DMS153 (cell line): ENCODE results near the gene OPCML.
A peak's percentile ranks its signal among the peaks of the same experiment; 100 is the strongest.

Experiments used
- DNase-seq: peaks from one replicate; lab custom pipeline; 2025; lab: John Stamatoyannopoulos, UW

OPCML gene

DNA sequence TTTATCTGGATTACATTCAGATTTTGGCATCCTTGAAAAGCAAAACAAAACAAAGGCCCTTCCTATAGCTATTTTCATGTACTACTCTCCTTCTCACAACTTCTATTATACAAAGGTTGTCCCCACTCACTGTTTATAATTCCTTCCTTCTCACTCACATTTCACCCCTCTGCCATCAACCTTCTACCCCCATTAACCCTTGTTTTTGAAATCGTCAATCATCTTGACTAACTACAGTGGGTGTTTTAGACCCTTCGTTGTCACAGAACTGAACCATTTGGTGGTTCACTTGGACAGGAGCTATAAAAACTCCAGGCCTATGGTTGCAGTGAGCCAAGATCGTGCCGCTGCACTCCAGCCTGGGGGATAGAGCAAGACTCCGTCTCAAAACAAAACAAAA, 639.4 kb downstream of the OPCML start:
- no peak for DNase-seq

- DNase-seq: no peak
Measured at GRCh38 chr11:132888226-132888625, 644.1 kb downstream of the OPCML start.

DNA sequence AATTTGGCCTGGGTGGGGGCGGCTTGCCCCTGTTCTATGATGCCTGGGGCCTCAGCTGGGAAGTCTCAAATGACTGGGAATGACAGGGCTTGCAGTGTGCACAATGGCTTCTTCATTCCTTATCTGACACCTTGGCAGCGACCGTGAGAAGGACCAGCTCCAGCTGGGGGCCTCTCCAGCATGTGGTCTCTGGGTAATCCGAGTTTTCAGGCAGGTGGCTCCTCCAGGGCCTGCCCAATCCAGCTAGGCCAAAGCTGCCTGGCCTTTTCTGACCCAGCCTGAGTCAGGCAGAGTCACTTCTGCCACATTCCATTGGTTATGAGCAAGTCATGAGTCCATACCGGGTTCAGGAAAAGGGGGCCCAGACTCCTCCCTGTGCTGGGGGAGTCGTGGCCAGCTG, 646.0 kb downstream of the OPCML start:
- DNase-seq: no peak

GRCh38 chr11:132883241-132883640, 649.1 kb downstream of the OPCML start:
- DNase-seq: no peak

DNA sequence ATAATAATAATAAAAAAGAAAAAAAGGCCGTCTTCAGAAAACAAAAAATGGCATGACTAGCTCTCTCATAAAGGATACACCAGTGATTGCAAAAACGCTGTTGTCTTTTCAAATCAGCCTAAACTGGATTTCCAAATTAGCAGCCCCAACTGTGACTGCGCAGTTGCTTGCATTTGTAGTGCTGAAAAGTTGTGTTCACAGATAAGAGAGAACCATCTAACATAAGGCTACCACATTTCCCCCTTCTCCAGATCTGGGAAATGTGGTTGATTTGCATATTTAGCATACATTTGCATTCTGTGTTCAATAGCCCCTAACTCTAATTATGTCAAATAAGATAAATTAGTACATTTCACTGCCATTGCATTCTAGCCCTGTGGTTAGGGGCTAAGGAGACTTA, 650.7 kb downstream of the OPCML start:
- DNase-seq: no peak

DNA sequence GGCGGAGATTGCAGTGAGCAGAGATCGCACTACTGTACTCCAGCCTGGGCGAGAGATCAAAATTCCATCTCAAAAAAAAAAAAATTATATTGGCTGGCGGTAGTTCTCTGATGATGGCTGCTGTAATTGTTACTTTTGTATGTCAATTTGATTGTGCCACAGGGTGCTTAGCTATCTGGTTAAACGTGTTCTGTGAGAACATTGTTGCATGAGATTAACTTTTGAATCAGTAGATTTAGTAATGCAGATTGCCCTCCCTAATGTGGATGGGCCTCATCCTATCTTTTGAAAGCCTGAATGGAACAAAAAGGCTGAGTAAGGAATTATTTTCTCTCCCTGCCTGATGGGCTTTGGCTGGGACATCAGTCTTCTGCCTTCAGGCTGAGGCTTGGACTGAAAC, 654.2 kb downstream of the OPCML start:
- DNase-seq: no peak

DNA sequence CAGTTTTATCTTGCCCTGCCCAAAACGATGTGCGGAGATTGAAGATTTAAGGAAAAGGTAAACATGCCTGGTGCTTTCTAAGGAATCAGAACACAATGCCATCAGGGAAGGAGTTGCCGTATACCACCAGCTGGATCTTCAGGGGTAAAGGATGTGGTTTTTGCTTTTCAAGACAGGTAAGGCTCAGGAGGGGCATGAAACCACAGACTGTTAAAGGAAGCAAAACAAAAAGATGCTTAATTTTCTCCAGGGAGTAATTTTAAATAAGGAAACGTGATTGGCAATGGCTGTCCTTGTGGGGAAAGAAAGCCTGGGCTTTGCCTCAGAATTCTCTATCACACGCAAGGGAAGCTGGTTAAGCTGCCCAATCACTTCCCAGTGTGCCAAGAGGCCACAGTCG, 655.6 kb downstream of the OPCML start:
- no peak for DNase-seq

- DNase-seq: no peak
Measured at GRCh38 chr11:132876239-132876638, 656.1 kb downstream of the OPCML start.

DNA sequence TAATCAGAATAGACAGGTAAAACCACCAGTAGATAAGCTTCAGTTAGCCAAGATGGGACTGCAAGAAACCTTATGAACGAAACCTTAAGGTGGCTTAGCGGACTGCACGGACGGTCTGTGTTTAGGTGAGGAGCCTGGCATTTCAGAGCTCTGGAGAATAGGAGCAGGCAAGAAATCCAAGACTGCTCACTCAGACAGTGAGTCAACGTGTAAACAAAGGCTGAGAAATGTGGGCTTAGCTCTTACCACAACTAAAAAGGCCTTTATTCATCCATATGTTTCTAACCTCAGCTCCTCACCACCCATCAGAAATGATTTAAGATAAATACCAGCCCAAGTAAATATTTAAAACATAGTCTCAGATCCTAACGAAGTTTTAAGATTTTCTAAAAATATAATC, 657.7 kb downstream of the OPCML start:
- no peak for DNase-seq

- DNase-seq: no peak
Measured at GRCh38 chr11:132873841-132874240, 658.5 kb downstream of the OPCML start.

GRCh38 chr11:132872211-132872610, 660.1 kb downstream of the OPCML start:
- DNase-seq: peak; percentile 5

DNA sequence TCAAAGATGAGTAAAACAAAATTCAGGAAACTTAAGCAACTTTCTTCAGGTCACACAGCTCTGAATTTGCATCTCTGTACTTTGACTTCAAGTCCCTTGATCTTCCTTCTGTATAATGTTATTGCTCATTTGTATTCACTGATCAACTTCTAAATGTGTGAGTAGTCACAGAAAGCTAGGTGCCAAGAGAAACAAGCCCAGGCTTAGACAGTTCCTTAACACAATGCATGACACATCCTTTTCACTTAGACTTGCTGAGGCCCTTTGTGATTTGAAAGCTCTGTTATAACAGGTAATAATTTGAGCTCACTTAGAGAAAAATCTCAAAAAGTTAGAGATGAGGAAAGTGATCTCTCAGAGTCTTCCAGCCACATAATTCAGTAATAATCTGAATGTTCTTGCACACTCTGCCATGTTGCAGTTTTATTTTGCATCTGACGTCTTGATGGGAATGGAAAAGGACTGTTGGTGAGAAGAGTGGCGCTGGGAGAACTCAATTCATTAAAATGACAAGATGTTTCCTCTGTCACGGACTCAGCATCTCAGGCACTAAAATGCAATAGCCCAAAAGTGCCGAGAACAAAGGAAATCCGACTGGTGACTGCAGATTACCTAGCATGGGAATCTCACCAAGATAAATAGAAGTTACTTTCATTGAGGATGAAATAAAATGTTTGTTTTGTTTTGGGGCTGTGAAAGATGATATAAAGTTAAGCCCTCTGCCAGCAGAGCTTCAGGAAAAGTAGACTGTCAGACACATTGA, 665.3 kb downstream of the OPCML start:
- no peak for DNase-seq

- DNase-seq: no peak
Measured at GRCh38 chr11:132865623-132866022, 666.7 kb downstream of the OPCML start.

DNA sequence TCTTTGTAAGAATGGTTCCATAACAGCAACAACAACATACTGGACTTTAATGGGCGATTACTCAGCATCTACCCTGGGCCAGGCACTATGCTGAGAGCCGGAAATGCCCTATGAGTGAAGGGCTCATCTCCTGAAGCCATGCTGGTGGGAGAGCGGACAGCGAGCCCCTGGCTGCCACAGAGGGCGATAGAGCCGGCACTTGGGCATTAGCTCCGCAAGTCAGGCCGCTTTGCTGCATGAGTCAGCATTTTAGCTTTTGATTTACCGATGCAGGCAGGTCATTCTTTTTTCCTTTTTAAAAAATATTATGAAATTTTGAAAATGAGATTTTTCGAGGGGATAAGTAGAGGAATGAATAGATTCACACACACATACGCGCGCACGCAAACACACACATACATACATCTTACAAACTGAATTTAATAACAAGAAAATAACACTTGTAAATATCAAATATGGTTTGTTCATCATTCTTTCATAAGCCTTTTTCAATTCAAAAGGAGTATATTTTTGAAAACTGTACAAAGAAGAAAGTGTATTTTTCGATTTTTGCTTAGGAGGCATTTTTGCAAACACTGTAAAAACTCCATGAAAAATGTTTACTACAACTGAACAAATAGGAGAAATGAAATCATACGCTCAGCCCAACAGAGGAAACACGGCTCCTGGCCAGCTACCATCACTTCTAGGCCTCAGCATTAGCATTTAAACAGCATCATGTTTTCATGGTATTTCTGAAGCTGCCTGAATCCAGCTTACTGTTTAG, 667.3 kb downstream of the OPCML start:
- no peak for DNase-seq

GRCh38 chr11:132862933-132863332, 669.4 kb downstream of the OPCML start:
- no peak for DNase-seq

- no peak for DNase-seq
Measured at GRCh38 chr11:132862137-132862536, 670.2 kb downstream of the OPCML start.

DNA sequence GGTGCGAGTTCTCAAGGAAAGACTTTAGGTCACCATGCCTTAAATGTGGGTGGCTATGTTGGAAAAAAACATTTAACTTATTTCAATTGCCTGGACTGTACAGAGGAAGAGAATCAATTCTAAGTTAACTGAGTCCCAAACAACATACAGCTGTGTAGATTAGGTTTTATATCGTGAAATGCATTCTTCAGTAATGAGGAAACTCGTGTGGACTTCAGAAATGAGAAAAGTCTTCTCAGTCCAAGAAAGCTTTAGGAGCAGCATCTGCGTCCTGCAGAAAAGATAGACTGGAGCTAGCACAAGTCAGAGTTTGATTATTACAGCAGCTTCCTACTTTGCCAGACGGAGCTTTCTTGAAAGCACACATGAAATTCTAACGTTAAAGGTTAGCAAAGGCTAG, 673.0 kb downstream of the OPCML start:
- DNase-seq: no peak

DNA sequence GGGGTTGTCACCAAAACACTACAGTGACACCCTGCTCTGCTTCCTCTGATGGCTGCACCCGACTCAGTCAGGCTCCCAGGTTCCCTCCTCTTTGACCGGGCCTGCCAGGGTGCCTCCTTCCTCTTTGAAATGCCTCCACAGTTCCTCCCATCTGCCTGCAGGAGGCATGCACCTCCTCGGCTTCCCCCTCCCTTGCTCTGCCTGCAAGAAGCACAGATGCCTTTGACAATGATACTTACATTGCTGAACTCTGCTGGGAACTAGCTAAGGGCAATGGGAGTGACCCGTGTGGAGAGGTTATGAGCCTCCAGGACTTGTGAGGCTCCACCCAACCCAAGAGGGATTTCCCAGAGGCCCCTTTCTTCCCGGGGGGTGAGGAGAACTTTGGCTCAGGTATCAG, 674.1 kb downstream of the OPCML start:
- DNase-seq: no peak

DNA sequence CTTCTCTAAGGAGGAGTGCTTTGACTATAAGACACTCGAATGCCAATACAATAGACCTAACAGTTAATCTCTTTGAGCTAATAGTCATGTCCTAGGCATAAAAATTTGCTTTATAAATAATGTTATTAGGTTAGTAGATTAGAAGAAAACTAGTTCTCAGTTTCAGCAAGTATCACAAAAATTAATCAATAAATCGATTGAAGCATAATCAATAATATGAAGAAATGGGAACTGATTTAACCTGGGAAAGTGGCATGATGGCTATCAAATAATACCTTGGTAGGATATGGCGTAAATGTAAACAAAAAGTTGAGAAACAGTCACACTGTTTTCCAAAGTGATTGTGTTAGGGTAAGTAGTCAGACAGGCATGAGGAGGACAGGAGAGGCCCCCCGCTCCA, 676.3 kb downstream of the OPCML start:
- no peak for DNase-seq

DNA sequence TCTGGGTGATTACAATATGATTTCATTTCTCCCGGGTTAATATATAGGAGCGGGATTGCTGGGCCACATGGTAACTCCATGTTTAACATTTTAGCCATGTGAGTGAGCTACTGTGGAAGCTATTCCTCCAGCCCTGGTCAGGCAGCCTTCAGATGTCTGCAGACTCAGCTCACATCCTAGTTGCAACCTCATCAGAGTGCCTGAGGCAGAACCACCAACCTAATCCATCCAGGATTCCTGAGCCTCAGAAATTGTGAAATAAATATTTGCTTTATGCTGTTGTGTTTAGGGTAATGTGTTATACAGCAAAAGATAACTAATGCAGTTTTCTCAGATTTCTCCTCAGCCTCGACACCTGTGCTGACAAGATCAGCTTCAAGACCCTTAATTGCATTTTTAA, 676.8 kb downstream of the OPCML start:
- DNase-seq: no peak

GRCh38 chr11:132853886-132854285, 678.4 kb downstream of the OPCML start:
- no peak for DNase-seq

DNA sequence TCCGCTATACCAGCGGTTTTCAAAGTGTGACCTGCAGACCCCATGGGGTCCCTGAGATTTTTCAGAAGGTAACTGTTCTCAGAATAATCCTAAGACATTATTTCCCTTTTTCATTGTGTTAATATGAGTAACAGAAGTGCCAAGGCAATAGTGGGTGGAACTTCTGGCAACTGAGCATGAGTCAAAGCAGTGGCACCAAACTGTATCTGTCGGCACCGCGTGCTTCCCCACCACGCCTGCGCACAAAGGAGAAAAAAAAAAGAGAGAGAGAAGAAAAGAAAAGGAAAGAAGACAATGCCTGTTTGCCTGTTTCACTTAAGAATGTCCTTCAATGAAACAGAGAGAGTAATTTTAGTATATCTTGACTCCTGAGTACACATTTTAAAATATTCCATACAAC, 679.9 kb downstream of the OPCML start:
- no peak for DNase-seq

DNA sequence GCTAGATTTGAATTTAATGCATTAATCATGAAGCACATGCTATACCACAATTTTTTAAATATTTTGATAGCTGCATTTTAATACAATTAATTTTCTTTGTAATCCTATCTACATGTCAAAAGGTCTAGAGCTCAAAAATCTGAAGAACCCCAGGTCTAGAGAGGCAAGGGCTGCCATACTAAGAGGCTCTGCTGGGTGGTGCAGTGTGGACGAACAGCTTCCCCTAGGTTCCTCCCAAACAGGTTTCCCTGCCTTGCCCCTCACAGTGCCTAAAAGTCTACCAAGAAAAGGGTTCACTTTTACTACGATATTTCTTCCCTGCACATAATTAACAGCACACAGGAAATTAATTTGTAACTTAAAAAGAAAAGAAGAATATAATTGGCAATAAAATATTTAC, 681.1 kb downstream of the OPCML start:
- no peak for DNase-seq

DNA sequence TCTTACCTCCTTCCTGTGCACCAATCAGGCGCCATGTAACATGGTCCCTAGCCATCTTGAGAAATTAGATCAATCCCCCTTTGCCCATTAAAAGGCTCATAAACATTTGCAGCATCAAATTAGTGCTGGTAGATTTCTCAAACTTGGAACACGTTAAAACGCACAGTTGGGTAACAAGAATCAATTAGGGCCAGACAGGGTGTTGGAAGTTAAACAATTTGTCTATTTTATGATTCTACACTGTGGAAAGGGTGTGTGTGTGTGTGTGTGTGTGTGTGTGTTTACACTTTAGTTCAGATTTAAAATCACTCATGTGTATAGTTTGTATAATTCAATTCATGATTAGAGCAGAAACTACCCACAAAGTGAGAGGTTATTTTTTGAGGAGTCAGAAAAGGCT, 682.0 kb downstream of the OPCML start:
- DNase-seq: no peak
